ENCODE data around the gene UNC13D. TPM values are rescaled to one million over a fixed set of nuclear protein-coding genes. Genes with fewer than 3 reads are reported as not detected.

UNC13D gene
- total and polyA plus RNA-seq, 2 of the 4 experiments (the other 2 are of a cell fraction): under 0.01 to 0.31 TPM

- Histone ChIP-seq H4K20me1 (ENCODE audit: insufficient read depth, low read length) (peaks cover 10% of the 10 kb centered on the region; the same call in 1 of the 2 replicates), H3K9me3 (ENCODE audit: control insufficient read depth, insufficient read depth, low read length) (no peaks in the 10 kb centered on the region), H3K23ac (ENCODE audit: low read depth, low read length) (peak overlapping the region; percentile 61), H2BK5ac (ENCODE audit: low read depth, low read length, poor library complexity, severe bottlenecking) (peak overlapping the region; percentile 28), H3K56ac (ENCODE audit: extremely low read depth, insufficient read depth, low read length) (peak overlapping the region; percentile 22; the same call in 1 of the 2 replicates), H3K4ac (ENCODE audit: low read depth, low read length) (peak overlapping the region; percentile 82), H3K4me1 (ENCODE audit: control insufficient read depth, insufficient read depth, low read length) (peaks cover 21% of the 10 kb centered on the region), H3K27ac (ENCODE audit: insufficient read depth, low read length) (peak overlapping the region; percentile 75), H3K9ac (ENCODE audit: low read depth, low read length) (peak overlapping the region; percentile 64), H3K4me2 (ENCODE audit: low read depth, low read length) (peak overlapping the region; percentile 74), H3K79me1 (ENCODE audit: low read depth in 1 of 2, low read length in 2 of 2) (peaks cover 0 to 27% of the 10 kb centered on the region in 2 experiments; a peak in 3 of 4 replicates), H3K27me3 (ENCODE audit: control insufficient read depth, insufficient read depth, low read length) (peaks cover 3% of the 10 kb centered on the region), H3K36me3 (ENCODE audit: control insufficient read depth, insufficient read depth, low read length) (peaks cover 6% of the 10 kb centered on the region; the same call in 1 of the 2 replicates), H3K9me1 (ENCODE audit: insufficient read depth, low read length) (0 out of 2 replicates have a peak, but pooled peaks cover 3% of the 10 kb centered on the region), H2BK15ac (ENCODE audit: low read depth, low read length) (0 out of 3 replicates have a peak overlapping the region, but pooled peaks have one; percentile 1), H2AFZ (replicated peaks; ENCODE audit: low read length, poor library complexity) (peak overlapping the region; percentile 96), H2AK5ac (ENCODE audit: low read depth, low read length) (peak overlapping the region; percentile 88), H3K18ac (ENCODE audit: low read depth, low read length) (peak overlapping the region; percentile 58), H2AK9ac (replicated peaks; ENCODE audit: low read depth, low read length, poor library complexity) (peak overlapping the region; percentile 96), H4K5ac (ENCODE audit: low read depth, low read length) (peak overlapping the region; percentile 19; the same call in 1 of the 2 replicates), H4K8ac (ENCODE audit: low read depth in 2 of 2, low read length in 2 of 2) (peak overlapping the region; percentile 44 to 83), H2BK20ac (ENCODE audit: low read depth, low read length) (no peak overlapping the region), H3K14ac (replicated peaks; ENCODE audit: low read depth, low read length) (peak overlapping the region; percentile 39; the same call in 1 of the 2 replicates), H4K91ac (ENCODE audit: insufficient read depth, low read depth, low read length) (peak overlapping the region; percentile 81), H3K4me3 (ENCODE audit: insufficient read depth, low read depth, low read length) (peak overlapping the region; percentile 46), H2BK120ac (ENCODE audit: low read depth, low read length) (peak overlapping the region; percentile 61)
- in situ Hi-C loops (cut with MboI; ENCODE audit: low sequenced_read_pairs) (no loop called here), dilution Hi-C loops (cut with HindIII; ENCODE audit: low sequenced_read_pairs, unreplicated experiment) (no loop called here), intact Hi-C loops (cut with micrococcal nuclease) (loop anchor here (10.0 kb wide), 1 partner anchor 93 kb away; the partner anchor contains the start of gene UNK)
- DNase-seq (peak; percentile 71), ATAC-seq (ENCODE audit: low read depth) (peak; percentile 74)
- WGBS, 2 experiments (ENCODE audit: extremely low coverage in 2 of 2, insufficient read length in 1 of 2): 0% methylated on average over 39 of the region's 56 CpGs; no CpG with 5 or more reads in 1 of the 2 experiments
- POLR2A ChIA-PET (ENCODE audit: unreplicated experiment): interaction anchor here (1.0 kb wide), 1 partner anchor 98 kb away, joined by 3 read pairs; no protein-coding TSS in a partner anchor
- BruUV-seq (replicated peaks): no TSS peak
- TF ChIP-seq, protein P1, sequence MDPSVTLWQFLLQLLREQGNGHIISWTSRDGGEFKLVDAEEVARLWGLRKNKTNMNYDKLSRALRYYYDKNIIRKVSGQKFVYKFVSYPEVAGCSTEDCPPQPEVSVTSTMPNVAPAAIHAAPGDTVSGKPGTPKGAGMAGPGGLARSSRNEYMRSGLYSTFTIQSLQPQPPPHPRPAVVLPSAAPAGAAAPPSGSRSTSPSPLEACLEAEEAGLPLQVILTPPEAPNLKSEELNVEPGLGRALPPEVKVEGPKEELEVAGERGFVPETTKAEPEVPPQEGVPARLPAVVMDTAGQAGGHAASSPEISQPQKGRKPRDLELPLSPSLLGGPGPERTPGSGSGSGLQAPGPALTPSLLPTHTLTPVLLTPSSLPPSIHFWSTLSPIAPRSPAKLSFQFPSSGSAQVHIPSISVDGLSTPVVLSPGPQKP (IDR thresholded peaks at IDR 0.05; ENCODE audit: borderline replicate concordance, low read depth, low read length): no peak
- no peak for TF ChIP-seq CHD1 (IDR thresholded peaks at IDR 0.05; ENCODE audit: low read depth, low read length)
- 0 out of 2 replicates have a peak, but pooled peaks have one; percentile 19 for TF ChIP-seq SMC3 (IDR thresholded peaks at IDR 0.05; ENCODE audit: low read depth, low read length)
- no peak for TF ChIP-seq MAZ (IDR thresholded peaks at IDR 0.05; ENCODE audit: borderline replicate concordance, low read depth, low read length)
- TF ChIP-seq MAFK (IDR thresholded peaks at IDR 0.05; ENCODE audit: low read depth, low read length): no peak
- peak; percentile 60 for TF ChIP-seq CTCF (conservative IDR thresholded peaks at IDR 0.05; ENCODE audit: low read depth, low read length)
- TF ChIP-seq, protein P2, sequence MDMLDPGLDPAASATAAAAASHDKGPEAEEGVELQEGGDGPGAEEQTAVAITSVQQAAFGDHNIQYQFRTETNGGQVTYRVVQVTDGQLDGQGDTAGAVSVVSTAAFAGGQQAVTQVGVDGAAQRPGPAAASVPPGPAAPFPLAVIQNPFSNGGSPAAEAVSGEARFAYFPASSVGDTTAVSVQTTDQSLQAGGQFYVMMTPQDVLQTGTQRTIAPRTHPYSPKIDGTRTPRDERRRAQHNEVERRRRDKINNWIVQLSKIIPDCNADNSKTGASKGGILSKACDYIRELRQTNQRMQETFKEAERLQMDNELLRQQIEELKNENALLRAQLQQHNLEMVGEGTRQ (IDR thresholded peaks at IDR 0.05; ENCODE audit: low read depth, low read length): no peak
- no peak for TF ChIP-seq RFX5 (IDR thresholded peaks at IDR 0.05; ENCODE audit: low read depth, low read length)
- TF ChIP-seq NFE2L2 (IDR thresholded peaks at IDR 0.05; ENCODE audit: low read depth, low read length): no peak
- no peak for TF ChIP-seq RCOR1 (IDR thresholded peaks at IDR 0.05; ENCODE audit: insufficient replicate concordance, low read length)
- peak; percentile 32; the same call in 1 of the 2 replicates for TF ChIP-seq POLR2A (IDR thresholded peaks at IDR 0.05; ENCODE audit: low read depth, low read length)
- peak; percentile 30 for TF ChIP-seq RAD21 (IDR thresholded peaks at IDR 0.05; ENCODE audit: low read length)
- no peak for TF ChIP-seq CEBPB (IDR thresholded peaks at IDR 0.05; ENCODE audit: low read depth, low read length)
- TF ChIP-seq BHLHE40 (IDR thresholded peaks at IDR 0.05; ENCODE audit: low read depth, low read length): no peak
- TF ChIP-seq MXI1 (IDR thresholded peaks at IDR 0.05; ENCODE audit: borderline replicate concordance, low read depth, low read length): peak; percentile 56; the same call in 1 of the 2 replicates
- CTCF ChIA-PET: interaction anchor here (0.6 to 1.1 kb wide), 5 partner anchors 11 to 98 kb away, joined by 3 to 5 read pairs (median 4); a partner anchor contains a TSS
Measured at GRCh38 chr17:75877752-75878173, 33.6 kb upstream of the UNC13D start.

Measured in IMR-90 (cell line).